ENCODE data around the gene PMEL.

- TF ChIP-seq TAF1 (IDR thresholded peaks at IDR 0.05; ENCODE audit: low read depth, low read length): no peak
- TF ChIP-seq POLR2AphosphoS5 (IDR thresholded peaks at IDR 0.05; ENCODE audit: low read depth, low read length): no peak
- TF ChIP-seq POLR2A (IDR thresholded peaks at IDR 0.05; ENCODE audit: low read depth, low read length): no peak
- no peak for TF ChIP-seq PAX5 (IDR thresholded peaks at IDR 0.05; ENCODE audit: insufficient read depth, low read length, severe bottlenecking)
Measured at GRCh38 chr12:55963760-55964159, 2.1 kb downstream of the PMEL start.
